HEK293 (cell line): ENCODE measurements around the gene PFDN6.
A peak's percentile ranks its signal among the peaks of the same experiment; 100 is the strongest.
"Not testable (repeated sequence)": the region's sequence is repeated elsewhere in the genome, so short reads cannot be mapped to it uniquely, and the experiment has no call there.

ENCODE experiments used
- CTCF ChIA-PET: fragments of 350-600 bp; formaldehyde crosslinking; extraction: SDS; loops from one replicate; lab custom pipeline; 2021; ENCODE audit warnings: antibody characterized with exemption; lab: Yijun Ruan, JAX
- POLR2A ChIA-PET: fragments of 300-600 bp; formaldehyde crosslinking; extraction: SDS; loops from one replicate; lab custom pipeline; 2020; ENCODE audit warnings: antibody characterized with exemption, inconsistent platforms; lab: Yijun Ruan, JAX
- H3K27ac ChIP-seq: fragments of 200-500 bp; sonication (Bioruptor generic); 2 replicates; pipeline ENCODE4 v1.5.1; 2014; ENCODE audit warnings: low read depth, low read length, control low read depth, inconsistent platforms; ENCODE audit errors: extremely low read depth
- H3K36me3 ChIP-seq, 2 experiments: fragments of 200-500 bp in 1 of 2; sonication (Bioruptor generic) in 1 of 2; 1 replicate in 1 of 2; 2 replicates in 1 of 2; pipeline ENCODE4 v1.5.1; 2014 to 2017; ENCODE audit warnings: inconsistent platforms in 2 of 2, low read length in 2 of 2; ENCODE audit not compliant: control insufficient read depth in 2 of 2, insufficient read depth in 1 of 2
- H3K4me1 ChIP-seq: fragments of 200-500 bp; sonication (Bioruptor generic); 2 replicates; pipeline ENCODE4 v1.5.1; 2014; ENCODE audit warnings: mild to moderate bottlenecking, low read length, inconsistent platforms; ENCODE audit not compliant: control insufficient read depth, insufficient read depth
- H3K4me3 ChIP-seq: 2 replicates; pipeline ENCODE4 v1.5.1; 2011; ENCODE audit warnings: low read depth, mild to moderate bottlenecking, control low read depth, low read length, moderate library complexity
- H3K9me3 ChIP-seq: fragments of 200-500 bp; sonication (Bioruptor generic); 2 replicates; pipeline ENCODE4 v1.5.1; 2014; ENCODE audit warnings: low read depth, low read length, inconsistent platforms; ENCODE audit not compliant: control insufficient read depth, insufficient read depth
- BCL11A ChIP-seq: fragments of 450-650 bp; formaldehyde crosslinking; IDR thresholded peaks from 2 replicates; pipeline ENCODE4 v1.5.1; 2016; ENCODE audit warnings: low read depth, missing biosample characterization, missing genetic modification characterization
- GLIS2 ChIP-seq: fragments of 450-650 bp; formaldehyde crosslinking; IDR thresholded peaks from 2 replicates; pipeline ENCODE4 v1.5.1; 2016; ENCODE audit warnings: missing biosample characterization, missing genetic modification characterization
- HIC1 ChIP-seq: fragments of 450-650 bp; formaldehyde crosslinking; IDR thresholded peaks from 2 replicates; pipeline ENCODE4 v1.5.1; 2016; ENCODE audit warnings: missing biosample characterization, missing genetic modification characterization
- SP2 ChIP-seq: fragments of 450-650 bp; formaldehyde crosslinking; IDR thresholded peaks from 2 replicates; pipeline ENCODE4 v1.5.1; 2016; ENCODE audit warnings: missing biosample characterization, missing genetic modification characterization
- TCF7L2 ChIP-seq: IDR thresholded peaks from 2 replicates; pipeline ENCODE4 v1.6.1; 2011; ENCODE audit warnings: low read depth, mild to moderate bottlenecking, inconsistent platforms, low read length, moderate library complexity, borderline replicate concordance
- ZBTB10 ChIP-seq: fragments of 450-650 bp; formaldehyde crosslinking; IDR thresholded peaks from 2 replicates; pipeline ENCODE4 v1.5.1; 2016; ENCODE audit warnings: missing biosample characterization, missing genetic modification characterization
- ZBTB21 ChIP-seq: fragments of 450-650 bp; formaldehyde crosslinking; IDR thresholded peaks from 2 replicates; pipeline ENCODE4 v1.5.1; 2017; ENCODE audit warnings: missing biosample characterization, missing genetic modification characterization
- ZBTB8A ChIP-seq: fragments of 450-650 bp; formaldehyde crosslinking; IDR thresholded peaks from 2 replicates; pipeline ENCODE4 v1.5.1; 2016; ENCODE audit warnings: missing biosample characterization, missing genetic modification characterization
- ZEB2 ChIP-seq: fragments of 450-650 bp; formaldehyde crosslinking; IDR thresholded peaks from 2 replicates; pipeline ENCODE4 v1.5.1; 2016; ENCODE audit warnings: missing biosample characterization, missing genetic modification characterization
- ZFP41 ChIP-seq: fragments of 450-650 bp; formaldehyde crosslinking; IDR thresholded peaks from 2 replicates; pipeline ENCODE4 v1.5.1; 2016; ENCODE audit warnings: missing biosample characterization, missing genetic modification characterization, borderline replicate concordance
- ZNF10 ChIP-seq: fragments of 450-650 bp; formaldehyde crosslinking; IDR thresholded peaks from 2 replicates; pipeline ENCODE4 v1.5.1; 2017; ENCODE audit warnings: missing biosample characterization, missing genetic modification characterization
- ZNF155 ChIP-seq: fragments of 450-650 bp; formaldehyde crosslinking; IDR thresholded peaks from 2 replicates; pipeline ENCODE4 v1.5.1; 2016; ENCODE audit warnings: missing biosample characterization, missing genetic modification characterization
- ZNF433 ChIP-seq: fragments of 450-650 bp; formaldehyde crosslinking; IDR thresholded peaks from 2 replicates; pipeline ENCODE4 v1.5.1; 2016; ENCODE audit warnings: missing biosample characterization, missing genetic modification characterization, low read depth
- ZNF449 ChIP-seq: fragments of 450-650 bp; formaldehyde crosslinking; IDR thresholded peaks from 2 replicates; pipeline ENCODE4 v1.5.1; 2017; ENCODE audit warnings: missing biosample characterization, mild to moderate bottlenecking, missing genetic modification characterization, moderate library complexity
- ZNF843 ChIP-seq: fragments of 450-650 bp; formaldehyde crosslinking; IDR thresholded peaks from 2 replicates; pipeline ENCODE4 v1.5.1; 2016; ENCODE audit warnings: missing biosample characterization, missing genetic modification characterization
- ZXDB ChIP-seq: fragments of 450-650 bp; formaldehyde crosslinking; IDR thresholded peaks from 2 replicates; pipeline ENCODE4 v1.5.1; 2016; ENCODE audit warnings: missing biosample characterization, missing genetic modification characterization

Gene PFDN6

GRCh38 chr6:33279971-33280511, 9.4 kb upstream of the PFDN6 start (continued):
- no peak for TF ChIP-seq ZNF155 (tag by site-specific recombination)
- no peak for TF ChIP-seq ZNF843 (tag by site-specific recombination)
- no peak for TF ChIP-seq ZNF433 (tag by site-specific recombination)
- TF ChIP-seq ZEB2 (tag by site-specific recombination): no peak
- peak; percentile 70 for TF ChIP-seq ZXDB (tag by site-specific recombination)
- no peak for TF ChIP-seq SP2
- 0 out of 2 replicates have a peak, but pooled peaks have one; percentile 25 for TF ChIP-seq ZBTB10
- TF ChIP-seq ZBTB21: no peak
- no peak for TF ChIP-seq HIC1 (tag by site-specific recombination)
- TF ChIP-seq TCF7L2: no peak
- TF ChIP-seq BCL11A (tag by site-specific recombination): no peak
- TF ChIP-seq ZFP41 (tag by site-specific recombination): no peak
- 0 out of 2 replicates have a peak, but pooled peaks have one; percentile 21 for TF ChIP-seq ZBTB8A

GRCh38 chr6:33280539-33280938, 8.9 kb upstream of the PFDN6 start:
- Histone ChIP-seq H3K9me3 (no peaks in the 10 kb centered on the region), H3K36me3 (peaks cover 16 to 79% of the 10 kb centered on the region in 2 experiments; a peak in 2 of 3 replicates), H3K4me3 (no peak overlapping the region), H3K4me1 (peaks cover 12% of the 10 kb centered on the region; the same call in 1 of the 2 replicates)
- CTCF ChIA-PET: interaction anchor here (0.6 to 2.7 kb wide), 17 partner anchors 8 to 294 kb away, joined by 3 to 13 read pairs (median 4); partner anchors contain the start of genes RGL2, RPS18, VPS52 and WDR46
- POLR2A ChIA-PET: interaction anchor here (0.6 to 6.5 kb wide), 7 partner anchors 8 to 139 kb away, joined by 3 to 92 read pairs (median 6); partner anchors contain the start of genes PFDN6, RPS18, VPS52 and WDR46
- TF ChIP-seq ZNF10 (no peak), GLIS2 (tag by site-specific recombination) (no peak), ZNF449 (tag by site-specific recombination) (0 out of 2 replicates have a peak, but pooled peaks have one; percentile 46)
- TF ChIP-seq, all 188 proteins: peak for 1
- H3K27ac ChIP-seq: peak overlapping the region; percentile 42

GRCh38 chr6:33285214-33285613, 4.2 kb upstream of the PFDN6 start:
- POLR2A ChIA-PET: interaction anchor here (3.6 kb wide), 1 partner anchor 14 kb away, joined by 19 read pairs; the partner anchor contains the start of gene RGL2
- not testable (repeated sequence) for H3K27ac ChIP-seq, H3K9me3 ChIP-seq, H3K4me3 ChIP-seq
- CTCF ChIA-PET: interaction anchor here (2.3 kb wide), 1 partner anchor 14 kb away, joined by 6 read pairs; the partner anchor contains the start of gene RGL2
- peaks cover 20 to 64% of the 10 kb centered on the region in 2 experiments for H3K36me3 ChIP-seq
- H3K4me1 ChIP-seq: peaks cover 11% of the 10 kb centered on the region; the same call in 1 of the 2 replicates
